Trophoblast cell (in vitro differentiated cells and primary cell): ENCODE results near the gene OBSCN.

Source experiments
- DNase-seq, 2 donors: peaks; one replicate each; pipeline ENCODE4 v3.0.0-alpha.2; 2016
- H2AFZ ChIP-seq: 2 replicates; pipeline ENCODE4 v1.6.1; 2013; ENCODE audit warnings: low read length, moderate library complexity, mild to moderate bottlenecking; ENCODE audit not compliant: insufficient read depth, poor library complexity
- H2AK5ac ChIP-seq: 2 replicates; pipeline ENCODE4 v1.6.1; 2013; ENCODE audit warnings: mild to moderate bottlenecking, low read length
- H2BK120ac ChIP-seq: 2 replicates; pipeline ENCODE4 v1.6.1; 2013; ENCODE audit warnings: low read length, mild to moderate bottlenecking, moderate library complexity; ENCODE audit not compliant: insufficient read depth, poor library complexity
- H2BK12ac ChIP-seq: 2 replicates; pipeline ENCODE4 v1.6.1; 2013; ENCODE audit warnings: mild to moderate bottlenecking, low read length, moderate library complexity
- H2BK5ac ChIP-seq: 2 replicates; pipeline ENCODE4 v1.6.1; 2013; ENCODE audit warnings: low read length, low read depth, moderate library complexity, mild to moderate bottlenecking; ENCODE audit not compliant: poor library complexity
- H3K14ac ChIP-seq: 2 replicates; pipeline ENCODE4 v1.6.1; 2013; ENCODE audit warnings: mild to moderate bottlenecking, low read length
- H3K18ac ChIP-seq: 2 replicates; pipeline ENCODE4 v1.6.1; 2013; ENCODE audit warnings: mild to moderate bottlenecking, low read length
- H3K23ac ChIP-seq: 2 replicates; pipeline ENCODE4 v1.6.1; 2013; ENCODE audit warnings: low read length
- H3K27ac ChIP-seq: 2 replicates; pipeline ENCODE4 v1.5.1; 2013; ENCODE audit warnings: low read depth, mild to moderate bottlenecking, inconsistent platforms, low read length, moderate library complexity
- H3K27me3 ChIP-seq: 2 replicates; pipeline ENCODE4 v1.6.1; 2013; ENCODE audit warnings: inconsistent platforms, mild to moderate bottlenecking, low read length, moderate library complexity; ENCODE audit not compliant: insufficient read depth
- H3K36me3 ChIP-seq, 2 experiments: 1 replicate in 1 of 2; 2 replicates in 1 of 2; pipeline ENCODE4 v1.6.1; 2013; ENCODE audit warnings: low read length in 2 of 2, mild to moderate bottlenecking in 2 of 2, moderate library complexity in 1 of 2; ENCODE audit not compliant: insufficient read depth in 2 of 2, control insufficient read depth in 1 of 2
- H3K4ac ChIP-seq: 2 replicates; pipeline ENCODE4 v1.6.1; 2013; ENCODE audit warnings: low read depth, mild to moderate bottlenecking, low read length, moderate library complexity
- H3K4me1 ChIP-seq, 2 experiments: 1 replicate in 1 of 2; 2 replicates in 1 of 2; pipeline ENCODE4 v1.6.1; 2013; ENCODE audit warnings: low read length in 2 of 2, mild to moderate bottlenecking in 2 of 2, moderate library complexity in 1 of 2; ENCODE audit not compliant: insufficient read depth in 2 of 2, control insufficient read depth in 1 of 2
- H3K4me2 ChIP-seq: 2 replicates; pipeline ENCODE4 v1.6.1; 2013; ENCODE audit warnings: inconsistent platforms, mild to moderate bottlenecking, low read length, moderate library complexity
- H3K4me3 ChIP-seq: 2 replicates; pipeline ENCODE4 v1.5.1; 2013; ENCODE audit warnings: mild to moderate bottlenecking, low read depth, low read length, inconsistent platforms
- H3K79me1 ChIP-seq: one replicate; pipeline ENCODE4 v1.6.1; 2013; ENCODE audit warnings: low read length
- H3K79me2 ChIP-seq: 2 replicates; pipeline ENCODE4 v1.6.1; 2013; ENCODE audit warnings: low read length, mild to moderate bottlenecking; ENCODE audit not compliant: control insufficient read depth, insufficient read depth, poor library complexity
- H3K9ac ChIP-seq: 2 replicates; pipeline ENCODE4 v1.6.1; 2013; ENCODE audit warnings: mild to moderate bottlenecking, low read length
- H3K9me3 ChIP-seq: 2 replicates; pipeline ENCODE4 v1.6.1; 2013; ENCODE audit warnings: low read depth, mild to moderate bottlenecking, control low read depth, inconsistent platforms, low read length; ENCODE audit not compliant: insufficient read depth
- H4K12ac ChIP-seq: 2 replicates; pipeline ENCODE4 v1.6.1; 2013; ENCODE audit warnings: low read depth, mild to moderate bottlenecking, low read length, moderate library complexity
- H4K8ac ChIP-seq: 2 replicates; pipeline ENCODE4 v1.6.1; 2013; ENCODE audit warnings: low read depth, mild to moderate bottlenecking, low read length, moderate library complexity
- H4K91ac ChIP-seq: one replicate; pipeline ENCODE4 v1.6.1; 2013; ENCODE audit warnings: low read depth, mild to moderate bottlenecking, low read length, moderate library complexity
- WGBS: extraction: QIAGEN DNeasy Blood & Tissue Kit; methylation state at CpG from one replicate; pipeline ENCODE4 v1.1.7; 2013; ENCODE audit warnings: missing lambda C conversion rate; ENCODE audit not compliant: insufficient read length, insufficient coverage; ENCODE audit errors: extremely low coverage; 5-methylcytosine and 5-hydroxymethylcytosine counted together

The OBSCN gene

GRCh38 chr1:228204958-228205357 is 2.9 kb upstream of the OBSCN start:
- no peaks in the 10 kb centered on the region for H3K79me2 ChIP-seq
- H3K79me1 ChIP-seq = no peaks in the 10 kb centered on the region
- no peak overlapping the region for H3K14ac ChIP-seq
- no peak overlapping the region for H2BK5ac ChIP-seq
- H3K9me3 ChIP-seq = peaks cover 4% of the 10 kb centered on the region
- H3K4ac ChIP-seq = no peak overlapping the region
- no peak overlapping the region for H4K91ac ChIP-seq
- 100% methylated on average over 1 of the region's 8 CpGs for WGBS
- no peak overlapping the region for H4K8ac ChIP-seq
- no peak overlapping the region for H3K27ac ChIP-seq
- H3K23ac ChIP-seq = no peak overlapping the region
- H3K4me3 ChIP-seq = no peak overlapping the region
- no peak overlapping the region for H2AK5ac ChIP-seq
- no peak overlapping the region for H2BK12ac ChIP-seq
- DNase-seq = no peak
- H2AFZ ChIP-seq = no peak overlapping the region
- H3K4me2 ChIP-seq = no peak overlapping the region
- no peaks in the 10 kb centered on the region for H3K4me1 ChIP-seq
- H4K12ac ChIP-seq = no peak overlapping the region
- H2BK120ac ChIP-seq = no peak overlapping the region
- H3K27me3 ChIP-seq = no peaks in the 10 kb centered on the region
- no peak overlapping the region for H3K9ac ChIP-seq
- H3K18ac ChIP-seq = no peak overlapping the region
- no peaks in the 10 kb centered on the region for H3K36me3 ChIP-seq

GRCh38 chr1:228205526-228206436 is 2.1 kb upstream of the OBSCN start:
- H3K4me2 ChIP-seq = no peak overlapping the region
- H2BK5ac ChIP-seq = no peak overlapping the region
- no peak for DNase-seq
- no CpG with 5 or more reads among the region's 15 CpGs for WGBS
- H3K9ac ChIP-seq = no peak overlapping the region
- peaks cover 4% of the 10 kb centered on the region for H3K9me3 ChIP-seq
- no peaks in the 10 kb centered on the region for H3K79me2 ChIP-seq
- no peak overlapping the region for H4K91ac ChIP-seq
- no peaks in the 10 kb centered on the region for H3K36me3 ChIP-seq
- H4K12ac ChIP-seq = no peak overlapping the region
- no peak overlapping the region for H3K18ac ChIP-seq
- H2BK120ac ChIP-seq = no peak overlapping the region
- no peak overlapping the region for H3K14ac ChIP-seq
- no peak overlapping the region for H2BK12ac ChIP-seq
- H3K27ac ChIP-seq = no peak overlapping the region
- H3K79me1 ChIP-seq = no peaks in the 10 kb centered on the region
- H3K4me1 ChIP-seq = no peaks in the 10 kb centered on the region
- no peak overlapping the region for H3K23ac ChIP-seq
- H4K8ac ChIP-seq = no peak overlapping the region
- H3K4me3 ChIP-seq = no peak overlapping the region
- H3K4ac ChIP-seq = no peak overlapping the region
- H3K27me3 ChIP-seq = no peaks in the 10 kb centered on the region
- no peak overlapping the region for H2AK5ac ChIP-seq
- H2AFZ ChIP-seq = no peak overlapping the region

GRCh38 chr1:228206582-228207351 is 1.1 kb upstream of the OBSCN start:
- H3K4me2 ChIP-seq = no peak overlapping the region
- no peak overlapping the region for H3K23ac ChIP-seq
- no peak overlapping the region for H2AFZ ChIP-seq
- H3K9ac ChIP-seq = no peak overlapping the region
- no peak overlapping the region for H2BK120ac ChIP-seq
- H2AK5ac ChIP-seq = no peak overlapping the region
- no peaks in the 10 kb centered on the region for H3K4me1 ChIP-seq
- peaks cover 4% of the 10 kb centered on the region for H3K9me3 ChIP-seq
- no peak overlapping the region for H3K14ac ChIP-seq
- H2BK5ac ChIP-seq = no peak overlapping the region
- DNase-seq = no peak
- no peak overlapping the region for H3K4me3 ChIP-seq
- no peak overlapping the region for H4K91ac ChIP-seq
- H3K79me2 ChIP-seq = no peaks in the 10 kb centered on the region
- H3K27me3 ChIP-seq = peaks cover under 1% of the 10 kb centered on the region
- H4K8ac ChIP-seq = no peak overlapping the region
- no peak overlapping the region for H4K12ac ChIP-seq
- no peak overlapping the region for H3K27ac ChIP-seq
- no peak overlapping the region for H3K4ac ChIP-seq
- no peaks in the 10 kb centered on the region for H3K79me1 ChIP-seq
- no peak overlapping the region for H3K18ac ChIP-seq
- no CpG with 5 or more reads among the region's 16 CpGs for WGBS
- no peaks in the 10 kb centered on the region for H3K36me3 ChIP-seq
- H2BK12ac ChIP-seq = no peak overlapping the region

- no peak overlapping the region for H3K14ac ChIP-seq
- no peak overlapping the region for H3K4me2 ChIP-seq
- no peak overlapping the region for H3K27ac ChIP-seq
- no peaks in the 10 kb centered on the region for H3K79me2 ChIP-seq
- no peak overlapping the region for H2AFZ ChIP-seq
- no peak overlapping the region for H3K23ac ChIP-seq
- no peaks in the 10 kb centered on the region for H3K79me1 ChIP-seq
- no CpG with 5 or more reads among the region's 8 CpGs for WGBS
- H2AK5ac ChIP-seq = no peak overlapping the region
- DNase-seq = no peak
- H3K9me3 ChIP-seq = peaks cover 10% of the 10 kb centered on the region
- no peak overlapping the region for H2BK120ac ChIP-seq
- H2BK12ac ChIP-seq = no peak overlapping the region
- no peak overlapping the region for H3K4ac ChIP-seq
- H3K18ac ChIP-seq = no peak overlapping the region
- no peak overlapping the region for H2BK5ac ChIP-seq
- peaks cover under 1 to 2% of the 10 kb centered on the region in 2 experiments for H3K4me1 ChIP-seq
- H3K36me3 ChIP-seq = no peaks in the 10 kb centered on the region
- H3K27me3 ChIP-seq = peaks cover 7% of the 10 kb centered on the region
- H3K9ac ChIP-seq = no peak overlapping the region
- no peak overlapping the region for H4K8ac ChIP-seq
- H4K91ac ChIP-seq = no peak overlapping the region
- H4K12ac ChIP-seq = no peak overlapping the region
- H3K4me3 ChIP-seq = peak overlapping the region; percentile 1
Measured at GRCh38 chr1:228207381-228207810, 448 bp upstream of the OBSCN start.
